HCT116 (cell line): ENCODE results near the gene LOXHD1. TPM values are rescaled to one million over a fixed set of nuclear protein-coding genes. Genes with fewer than 3 reads are reported as not detected.

Experiments
- ATAC-seq: fragments of 200-7000 bp; cut with Tn5 transposase; 2 replicates; pipeline ENCODE4 v1.9.1; 2020; ENCODE audit warnings: mild to moderate bottlenecking, moderate library complexity
- BruUV-seq: library from RNA; stranded (reverse); fragments of 400-500 nt; replicated peaks from 2 replicates; lab custom pipeline; 2021; lab: Mats Ljungman, UMichigan
- CTCF ChIA-PET: fragments of 300-600 bp; sonication (Branson Sonifier 250); formaldehyde crosslinking; loops from one replicate; lab custom pipeline; 2021; ENCODE audit warnings: antibody characterized with exemption; lab: Charles Lee
- POLR2A ChIA-PET: fragments of 300-600, 350-600 bp; sonication (Branson Sonifier 250); formaldehyde crosslinking; loops from one replicate; lab custom pipeline; 2021; ENCODE audit warnings: antibody characterized with exemption; lab: Charles Lee
- RAD21 ChIA-PET, 2 experiments: fragments of 300-600 bp; sonication (Branson Sonifier 250); formaldehyde crosslinking; loops; one replicate each; lab custom pipeline; 2023; ENCODE audit warnings: low total read pairs in 2 of 2; ENCODE audit not compliant: uncharacterized antibody in 2 of 2, unreplicated experiment in 2 of 2, low non-redundant PET in 1 of 2; lab: Charles Lee
- DNase-seq: peaks from one replicate; pipeline ENCODE4 v3.0.0-alpha.2; 2010; ENCODE audit warnings: low read depth, low spot score
- H2AFZ ChIP-seq: fragments of 200-600 bp; shearing (Covaris generic), sonication (generic); 2 replicates; pipeline ENCODE4 v1.6.1; 2017; ENCODE audit warnings: low read depth, mixed run types, mixed read lengths, antibody characterized with exemption, low read length; ENCODE audit not compliant: poor library complexity, severe bottlenecking
- H3K27ac ChIP-seq: 2 replicates; pipeline ENCODE4 v1.5.1; 2012; ENCODE audit warnings: low read depth, low read length
- H3K27me3 ChIP-seq: fragments of 200-600 bp; sonication (generic); 2 replicates; pipeline ENCODE4 v1.6.1; 2016; ENCODE audit warnings: mixed run types, low read length, mixed read lengths; ENCODE audit not compliant: insufficient read depth
- H3K36me3 ChIP-seq, 2 experiments: fragments of 200-500 bp in 1 of 2; fragments of 200-600 bp in 1 of 2; sonication (Bioruptor generic) in 1 of 2; sonication (generic) in 1 of 2; 2 replicates each; pipeline versions ENCODE4 v1.5.1 to v1.6.1; 2014 to 2016; ENCODE audit warnings: low read length in 2 of 2, inconsistent platforms in 1 of 2, mixed read lengths in 1 of 2, mixed run types in 1 of 2; ENCODE audit not compliant: insufficient read depth in 2 of 2, control insufficient read depth in 1 of 2
- H3K4me1 ChIP-seq, 2 experiments: fragments of 200-600 bp in 1 of 2; sonication (generic) in 1 of 2; 2 replicates each; pipeline versions ENCODE4 v1.5.1 to v1.6.1; 2012 to 2017; ENCODE audit warnings: low read length in 2 of 2, inconsistent platforms in 1 of 2, mild to moderate bottlenecking in 1 of 2, mixed read lengths in 1 of 2, mixed run types in 1 of 2, moderate library complexity in 1 of 2; ENCODE audit not compliant: insufficient read depth in 2 of 2, control insufficient read depth in 1 of 2
- H3K4me2 ChIP-seq: fragments of 200-600 bp; sonication (generic); 2 replicates; pipeline ENCODE4 v1.6.1; 2017; ENCODE audit warnings: mixed run types, low read length, mixed read lengths
- H3K4me3 ChIP-seq, 2 experiments: fragments of 200-600 bp in 1 of 2; sonication (generic) in 1 of 2; replicated peaks in 1 of 2; 2 replicates each; pipeline ENCODE4 v1.5.1; 2011 to 2016; ENCODE audit warnings: low read length in 2 of 2, control low read depth in 1 of 2, low read depth in 1 of 2, mild to moderate bottlenecking in 1 of 2, mixed read lengths in 1 of 2, mixed run types in 1 of 2
- H3K79me2 ChIP-seq: fragments of 200-600 bp; sonication (generic); 2 replicates; pipeline ENCODE4 v1.6.1; 2017; ENCODE audit warnings: mild to moderate bottlenecking, mixed run types, low read length, moderate library complexity, mixed read lengths; ENCODE audit not compliant: insufficient read depth
- H3K9ac ChIP-seq: fragments of 200-600 bp; sonication (generic); 2 replicates; pipeline ENCODE4 v1.6.1; 2016; ENCODE audit warnings: low read length, mixed read lengths
- H3K9me2 ChIP-seq: fragments of 200-600 bp; sonication (generic), shearing (Covaris generic); 2 replicates; pipeline ENCODE4 v1.6.1; 2017; ENCODE audit warnings: mixed run types, mild to moderate bottlenecking, moderate library complexity; ENCODE audit not compliant: insufficient read depth
- H3K9me3 ChIP-seq, 2 experiments: fragments of 200-500 bp in 1 of 2; fragments of 200-600 bp in 1 of 2; sonication (Bioruptor generic) in 1 of 2; sonication (generic) in 1 of 2; 2 replicates each; pipeline ENCODE4 v1.6.1; 2014 to 2017; ENCODE audit warnings: low read length in 2 of 2, mixed read lengths in 2 of 2, inconsistent platforms in 1 of 2, low read depth in 1 of 2, mild to moderate bottlenecking in 1 of 2, mixed run types in 1 of 2, moderate library complexity in 1 of 2; ENCODE audit not compliant: control insufficient read depth in 1 of 2, insufficient read depth in 1 of 2
- H4K20me1 ChIP-seq: fragments of 200-600 bp; sonication (generic), shearing (Covaris generic); 2 replicates; pipeline ENCODE4 v1.6.1; 2017; ENCODE audit warnings: mixed run types, mild to moderate bottlenecking, moderate library complexity; ENCODE audit not compliant: insufficient read depth
- ATF3 ChIP-seq: IDR thresholded peaks from 2 replicates; pipeline ENCODE4 v1.6.1; 2012
- CEBPB ChIP-seq: IDR thresholded peaks from 2 replicates; pipeline ENCODE4 v1.6.1; 2012; ENCODE audit warnings: low read depth
- EGR1 ChIP-seq: IDR thresholded peaks from 2 replicates; pipeline ENCODE4 v1.6.1; 2012; ENCODE audit warnings: low read depth
- ELF1 ChIP-seq: IDR thresholded peaks from 2 replicates; pipeline ENCODE4 v1.6.1; 2012; ENCODE audit warnings: low read depth, borderline replicate concordance
- EZH2 ChIP-seq: fragments of 200-600 bp; sonication (generic); IDR thresholded peaks from 2 replicates; pipeline ENCODE4 v1.6.1; 2017; ENCODE audit warnings: antibody characterized with exemption, mixed run types
- EZH2phosphoT487 ChIP-seq: fragments of 200-600 bp; IDR thresholded peaks from 2 replicates; pipeline ENCODE4 v1.6.1; 2018; ENCODE audit warnings: antibody characterized with exemption, borderline replicate concordance
- FOSL1 ChIP-seq: IDR thresholded peaks from 2 replicates; pipeline ENCODE4 v1.6.1; 2012; ENCODE audit warnings: low read depth
- JUND ChIP-seq: IDR thresholded peaks from 2 replicates; pipeline ENCODE4 v1.6.1; 2012
- POLR2A ChIP-seq: IDR thresholded peaks from 2 replicates; pipeline ENCODE4 v1.7.0; 2011; ENCODE audit warnings: borderline replicate concordance; ENCODE audit not compliant: insufficient read depth, insufficient read length; ENCODE audit errors: extremely low read depth
- RAD21 ChIP-seq: IDR thresholded peaks from 2 replicates; pipeline ENCODE4 v1.6.1; 2012; ENCODE audit warnings: low read depth, mild to moderate bottlenecking
- REST ChIP-seq: IDR thresholded peaks from 2 replicates; pipeline ENCODE4 v1.6.1; 2012; ENCODE audit warnings: low read depth
- SIN3A ChIP-seq: IDR thresholded peaks from 2 replicates; pipeline ENCODE4 v1.6.1; 2012; ENCODE audit warnings: low read depth
- SP1 ChIP-seq: IDR thresholded peaks from 2 replicates; pipeline ENCODE4 v1.6.1; 2012; ENCODE audit warnings: low read depth
- TCF7L2 ChIP-seq: IDR thresholded peaks from 2 replicates; pipeline ENCODE4 v1.7.0; 2011; ENCODE audit warnings: borderline replicate concordance, inconsistent platforms; ENCODE audit not compliant: insufficient read depth, insufficient read length; ENCODE audit errors: extremely low read depth
- YY1 ChIP-seq: IDR thresholded peaks from 2 replicates; pipeline ENCODE4 v1.6.1; 2011; ENCODE audit warnings: low read length, low read depth, moderate library complexity, mild to moderate bottlenecking; ENCODE audit not compliant: insufficient replicate concordance; ENCODE audit errors: extremely low read depth
- ZBTB33 ChIP-seq: IDR thresholded peaks from 2 replicates; pipeline ENCODE4 v1.6.1; 2011; ENCODE audit warnings: mild to moderate bottlenecking, low read length, moderate library complexity; ENCODE audit not compliant: insufficient replicate concordance; ENCODE audit errors: extremely low read depth
- ZFX ChIP-seq: fragments of 450-650 bp; IDR thresholded peaks from 2 replicates; pipeline ENCODE4 v1.6.1; 2017
- ZNF274 ChIP-seq: fragments of 200-500 bp; sonication (Bioruptor generic); IDR thresholded peaks from 2 replicates; pipeline ENCODE4 v1.6.1; 2014; ENCODE audit warnings: mild to moderate bottlenecking, low read depth, low read length, inconsistent platforms
- intact Hi-C: fragments of 100-400 bp; cut with micrococcal nuclease; formaldehyde crosslinking; loops from 2 replicates; pipeline ENCODE4 v1.10.0; 2022
- total RNA-seq: library from RNA; stranded (reverse); gene quantifications from one replicate; pipeline ENCODE4 v1.2.1, GENCODE V29; 2021; ENCODE audit not compliant: unreplicated experiment
- TF ChIP-seq, protein P1 (sequence below), 3 experiments: fragments of 200-600 bp in 1 of 3; sonication (generic) in 1 of 3; IDR thresholded peaks in 2 of 3; conservative IDR thresholded peaks in 1 of 3; 2 replicates each; pipeline ENCODE4 v1.5.1; 2012 to 2017; ENCODE audit warnings: low read depth in 2 of 3, low read length in 2 of 3, antibody characterized with exemption in 1 of 3, borderline replicate concordance in 1 of 3, control low read depth in 1 of 3, mild to moderate bottlenecking in 1 of 3, mixed read lengths in 1 of 3, mixed run types in 1 of 3, moderate library complexity in 1 of 3; ENCODE audit not compliant: insufficient read depth in 1 of 3
- TF ChIP-seq, protein P2 (sequence below): IDR thresholded peaks from 2 replicates; pipeline ENCODE4 v1.6.1; 2012

The LOXHD1 gene
- total RNA-seq, 1 experiment from 2014 or later, result not detected

DNA sequence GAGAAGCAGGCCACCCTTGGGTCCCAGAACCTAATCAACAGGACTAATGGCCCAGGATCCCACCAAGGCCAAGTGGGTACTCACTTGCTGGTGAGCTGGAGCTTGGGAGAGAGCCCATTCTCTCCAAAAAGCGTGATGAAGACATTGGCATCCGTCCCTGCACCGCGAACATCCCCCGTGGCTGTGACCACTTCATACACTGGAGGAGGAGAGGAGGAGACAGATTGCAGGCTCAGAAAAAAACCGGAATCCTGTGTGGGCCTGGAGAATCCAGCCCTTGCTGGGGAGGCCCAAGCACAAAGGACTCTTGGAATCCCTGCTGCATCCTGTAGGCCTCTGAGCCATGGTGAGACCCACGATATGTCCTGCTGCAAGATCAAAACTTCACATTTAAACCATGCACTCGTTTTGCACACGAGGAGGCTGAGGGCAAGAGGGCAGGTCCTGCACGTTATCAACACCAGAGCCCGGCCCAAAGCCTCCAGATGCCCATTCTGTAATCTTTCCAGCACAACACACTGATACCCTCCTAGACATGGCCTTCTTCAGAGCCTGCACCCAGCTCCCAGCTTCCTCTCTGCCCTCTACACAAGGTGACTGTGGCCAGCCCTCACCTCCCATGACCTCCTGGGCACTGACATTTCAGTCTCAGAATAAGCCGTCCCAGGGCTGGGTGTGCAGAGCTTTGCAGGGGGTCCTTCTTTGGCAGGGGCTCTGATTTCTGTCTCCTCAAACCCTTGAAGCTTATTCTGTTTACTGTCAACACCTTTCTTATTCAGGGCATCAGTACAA is 7.8 kb downstream of the LOXHD1 start:
- Histone ChIP-seq H3K9ac (no peak overlapping the region), H3K9me3 (no peaks in the 10 kb centered on the region), H3K9me2 (no peaks in the 10 kb centered on the region), H3K4me1 (no peaks in the 10 kb centered on the region), H3K27ac (no peak overlapping the region), H3K27me3 (peaks cover 16% of the 10 kb centered on the region), H3K36me3 (no peaks in the 10 kb centered on the region), H3K79me2 (no peaks in the 10 kb centered on the region), H3K4me2 (no peak overlapping the region), H2AFZ (no peak overlapping the region), H4K20me1 (no peaks in the 10 kb centered on the region), H3K4me3 (no peak overlapping the region)
- ChIA-PET POLR2A (no interaction called here), CTCF (interaction anchor here (2.5 kb wide), 1 partner anchor 9 kb away, joined by 12 read pairs; no protein-coding TSS in a partner anchor), RAD21 (no interaction called here)
- intact Hi-C loops, result no loop called here
- DNase-seq (no peak), ATAC-seq (no peak)
- TF ChIP-seq JUND (no peak), YY1 (no peak), RAD21 (no peak), ZBTB33 (no peak), ZNF274 (no peak), SIN3A (no peak), EZH2 (no peak), ZFX (no peak), EGR1 (no peak), REST (no peak), POLR2A (no peak), SP1 (no peak), FOSL1 (no peak), ELF1 (no peak), ATF3 (no peak), EZH2phosphoT487 (no peak), TCF7L2 (no peak), CEBPB (no peak)
- TF ChIP-seq, protein P1, sequence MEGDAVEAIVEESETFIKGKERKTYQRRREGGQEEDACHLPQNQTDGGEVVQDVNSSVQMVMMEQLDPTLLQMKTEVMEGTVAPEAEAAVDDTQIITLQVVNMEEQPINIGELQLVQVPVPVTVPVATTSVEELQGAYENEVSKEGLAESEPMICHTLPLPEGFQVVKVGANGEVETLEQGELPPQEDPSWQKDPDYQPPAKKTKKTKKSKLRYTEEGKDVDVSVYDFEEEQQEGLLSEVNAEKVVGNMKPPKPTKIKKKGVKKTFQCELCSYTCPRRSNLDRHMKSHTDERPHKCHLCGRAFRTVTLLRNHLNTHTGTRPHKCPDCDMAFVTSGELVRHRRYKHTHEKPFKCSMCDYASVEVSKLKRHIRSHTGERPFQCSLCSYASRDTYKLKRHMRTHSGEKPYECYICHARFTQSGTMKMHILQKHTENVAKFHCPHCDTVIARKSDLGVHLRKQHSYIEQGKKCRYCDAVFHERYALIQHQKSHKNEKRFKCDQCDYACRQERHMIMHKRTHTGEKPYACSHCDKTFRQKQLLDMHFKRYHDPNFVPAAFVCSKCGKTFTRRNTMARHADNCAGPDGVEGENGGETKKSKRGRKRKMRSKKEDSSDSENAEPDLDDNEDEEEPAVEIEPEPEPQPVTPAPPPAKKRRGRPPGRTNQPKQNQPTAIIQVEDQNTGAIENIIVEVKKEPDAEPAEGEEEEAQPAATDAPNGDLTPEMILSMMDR (IDR thresholded peaks at IDR 0.05 in 2 of 3, conservative IDR thresholded peaks at IDR 0.05 in 1 of 3; ENCODE audit: borderline replicate concordance in 1 of 3, insufficient read depth in 1 of 3, low read depth in 2 of 3, low read length in 2 of 3), result no peak
- TF ChIP-seq, protein P2, sequence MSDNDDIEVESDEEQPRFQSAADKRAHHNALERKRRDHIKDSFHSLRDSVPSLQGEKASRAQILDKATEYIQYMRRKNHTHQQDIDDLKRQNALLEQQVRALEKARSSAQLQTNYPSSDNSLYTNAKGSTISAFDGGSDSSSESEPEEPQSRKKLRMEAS, result no peak
- BruUV-seq, result no TSS peak
